Head of caudate nucleus (tissue), 42 donors: Measurements from ENCODE around the gene KDM4B.

Experiments
- DNase-seq, 42 donors: peaks; one replicate each; pipeline versions ENCODE4 v3.0.0 to v3.0.0-alpha.2; 2020 to 2021; ENCODE audit warnings: mixed read lengths in 7 of 42
- intact Hi-C: fragments of 100-400 bp; cut with DNase I; formaldehyde crosslinking; loops from one replicate; pipeline ENCODE4 v1.15.0; 2022

Gene KDM4B

DNA sequence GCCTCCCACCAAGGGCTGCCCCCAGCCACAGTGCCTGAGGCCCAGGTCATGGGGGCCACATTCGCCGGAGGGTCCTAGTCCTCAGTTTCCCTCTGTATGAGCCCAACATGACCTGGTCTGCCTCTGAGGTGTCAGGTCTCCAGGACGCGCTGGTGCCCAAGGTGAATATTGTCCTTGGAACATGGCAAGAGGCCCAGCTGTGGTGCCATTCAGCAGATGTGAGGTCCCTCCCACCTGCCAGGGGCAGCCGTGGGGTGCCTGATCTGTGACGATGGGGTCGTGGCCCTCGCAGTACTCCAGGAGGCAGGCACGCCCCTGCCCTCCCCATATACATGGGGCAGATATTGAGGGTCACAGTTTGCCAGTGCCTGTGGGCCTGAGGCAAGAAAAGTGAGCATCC, 151.9 kb downstream of the KDM4B start:
- intact Hi-C loops: no loop called here
- no peak for DNase-seq

DNA sequence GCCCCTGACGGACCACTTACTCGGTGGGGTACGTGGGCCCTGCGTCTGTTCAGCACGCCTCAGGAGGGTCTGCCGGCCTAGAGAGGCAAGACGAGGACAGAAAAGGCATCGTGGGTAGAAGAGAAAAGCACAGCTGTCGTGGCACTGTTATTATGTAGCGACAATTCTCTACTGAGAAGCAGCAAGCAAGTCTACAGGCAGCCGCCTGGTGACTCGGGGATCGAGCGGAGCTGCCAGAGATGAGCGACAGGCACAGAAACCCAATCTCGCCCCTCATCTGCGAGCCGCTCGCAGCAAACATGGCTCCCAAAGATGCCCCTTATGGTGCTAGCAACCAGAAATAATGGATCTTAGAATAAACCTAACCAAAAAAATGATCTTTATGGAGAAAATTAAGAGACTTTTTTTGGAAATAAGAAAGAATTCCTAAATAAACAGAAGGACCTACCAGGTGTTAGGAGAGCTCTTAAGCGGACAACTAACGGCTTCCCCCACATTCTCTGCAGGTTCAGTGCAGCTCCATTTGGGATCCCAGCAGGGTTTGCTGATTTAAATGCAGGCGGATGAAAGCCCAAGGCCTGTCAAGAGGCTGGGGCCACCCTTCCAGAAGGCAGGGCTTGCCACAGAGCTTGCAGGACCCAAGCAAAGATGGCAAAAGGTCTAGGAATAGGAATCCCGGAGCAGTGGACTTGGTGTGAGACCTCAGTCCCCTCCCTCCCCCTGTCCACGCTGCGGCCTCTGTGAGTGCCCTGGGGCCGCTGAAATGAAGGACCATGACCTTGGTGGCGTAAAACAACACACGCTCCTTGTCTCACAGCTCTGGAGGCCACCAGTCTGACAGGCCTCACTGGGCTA, 152.6 kb downstream of the KDM4B start:
- DNase-seq: peak in 23 of 42 donors; percentile 21 to 76 (median 42)
- intact Hi-C loops: no loop called here

DNA sequence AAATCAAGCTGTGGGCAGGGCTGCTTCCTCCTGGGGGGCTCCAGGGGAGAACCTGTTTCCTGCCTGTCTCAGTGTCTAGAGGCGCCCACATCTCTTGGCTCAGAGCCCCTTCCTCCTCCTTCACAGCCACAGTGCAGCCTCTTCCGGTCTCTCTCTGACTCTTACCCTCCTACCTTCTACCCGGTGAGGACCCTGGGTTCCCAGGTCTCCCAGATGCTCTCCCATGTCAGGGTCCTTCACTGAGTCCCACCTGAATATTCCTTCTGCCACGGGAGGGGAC, 153.1 kb downstream of the KDM4B start:
- DNase-seq: no peak
- intact Hi-C loops: no loop called here

DNA sequence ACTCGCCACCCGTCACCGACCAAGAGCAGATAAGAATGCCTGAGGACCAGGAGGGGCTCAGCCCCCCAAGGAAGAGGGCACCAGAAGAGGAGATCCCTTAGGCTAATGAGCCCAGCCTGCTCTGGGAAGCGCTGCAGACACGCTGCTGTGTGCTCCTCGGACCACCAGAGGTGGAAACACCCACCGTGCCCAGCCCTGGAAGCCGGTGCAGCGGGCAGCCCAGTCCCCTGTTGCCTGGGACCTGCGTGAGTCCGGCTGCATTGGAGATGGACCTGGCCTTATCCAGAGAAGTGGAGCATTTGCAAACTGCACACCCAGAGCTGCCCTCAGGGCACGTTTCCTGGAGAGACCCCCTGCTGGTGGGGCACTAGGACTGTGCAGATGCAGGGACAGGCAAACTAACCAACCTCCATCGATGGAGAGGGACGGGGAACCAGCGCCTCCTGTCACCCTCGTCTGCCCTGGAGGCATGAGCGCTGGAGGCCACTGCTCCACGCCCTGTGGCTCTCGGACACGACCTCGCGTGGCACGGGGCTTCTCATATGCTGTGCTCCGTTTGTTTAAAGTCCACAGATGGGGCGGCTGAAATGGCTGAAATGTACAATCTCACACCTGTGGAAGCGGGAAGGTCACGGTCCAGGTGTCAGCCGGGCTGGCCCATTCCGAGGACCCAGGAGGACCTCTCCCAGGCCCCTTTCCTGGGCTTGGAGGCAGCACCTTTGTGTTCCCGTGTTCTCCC, 153.9 kb downstream of the KDM4B start:
- intact Hi-C loops: no loop called here
- no peak for DNase-seq

DNA sequence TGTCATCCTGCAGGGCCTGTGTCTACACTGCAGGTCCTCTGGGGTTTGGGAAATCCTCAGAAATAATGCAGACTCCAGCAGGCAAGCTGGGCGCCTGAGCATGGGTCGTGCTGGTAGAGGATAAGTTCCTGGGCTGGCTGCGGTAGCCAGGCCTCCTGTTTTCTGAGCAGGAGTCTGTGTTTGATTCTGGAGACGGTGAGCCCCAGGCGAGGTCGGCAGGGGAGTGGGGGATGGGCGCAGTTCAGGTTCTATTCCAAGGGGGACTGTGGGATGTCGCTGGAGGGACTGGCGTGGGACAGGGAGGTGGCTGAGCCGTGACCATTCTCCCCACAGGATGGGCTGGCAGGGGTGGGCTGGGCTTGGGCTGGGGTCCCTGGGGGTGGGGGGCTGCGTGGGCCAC, 154.7 kb downstream of the KDM4B start:
- intact Hi-C loops: no loop called here
- no peak for DNase-seq

DNA sequence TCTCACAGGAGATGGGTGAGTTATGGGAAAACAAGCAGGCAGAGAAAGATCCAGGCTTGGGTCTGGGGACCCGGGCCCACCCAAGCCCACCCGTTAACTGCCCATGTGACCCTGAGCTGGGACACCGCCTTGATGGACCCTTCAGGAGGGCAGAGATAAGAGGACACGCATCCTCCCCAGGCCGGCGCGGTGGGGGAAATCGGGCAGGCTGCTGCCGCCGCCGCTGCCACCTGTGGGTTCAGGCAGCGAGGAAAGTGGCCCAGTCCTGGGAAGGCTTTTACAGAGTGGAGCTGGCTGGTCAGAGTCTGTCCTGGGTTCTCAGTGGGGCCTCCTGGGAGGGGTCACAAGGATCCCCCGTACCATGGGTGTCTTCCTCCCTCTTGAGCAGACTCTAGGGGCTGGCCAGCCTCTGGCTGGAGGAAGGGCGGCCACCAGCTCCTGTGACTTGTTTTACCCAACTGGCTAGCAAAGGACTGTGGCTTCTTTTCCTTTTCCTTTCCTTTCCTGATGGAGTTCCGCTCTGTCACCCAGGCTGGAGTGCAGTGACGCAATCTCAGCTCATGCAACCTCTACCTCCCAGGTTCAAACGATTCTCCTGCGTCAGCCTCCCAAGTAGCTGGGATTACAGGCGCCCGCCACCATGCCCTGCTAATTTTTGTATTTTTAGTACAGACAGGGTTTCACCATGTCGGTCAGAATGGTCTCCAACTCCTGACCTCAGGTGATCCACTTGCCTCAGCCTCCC, 155.4 kb downstream of the KDM4B start:
- intact Hi-C loops: no loop called here
- no peak for DNase-seq

DNA sequence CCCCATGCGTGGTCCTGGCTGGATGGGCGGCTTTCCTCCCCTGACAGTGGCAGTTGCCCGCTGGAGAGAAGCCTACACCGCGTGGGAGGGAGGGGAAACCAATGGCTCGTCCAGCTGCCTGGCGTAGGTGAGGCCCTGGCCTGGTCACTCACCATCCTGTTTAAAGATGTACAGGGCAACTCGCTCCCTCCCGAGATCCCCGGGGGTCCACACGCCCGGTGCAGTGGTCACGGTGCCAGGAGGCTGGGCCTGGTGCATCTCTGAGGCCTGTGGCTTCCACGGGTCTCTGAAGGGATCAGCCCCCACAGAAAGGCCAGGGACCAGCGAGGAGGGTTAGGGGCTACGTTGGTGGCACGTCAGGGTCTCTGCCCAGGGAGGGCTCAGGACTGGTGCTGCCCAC, 156.5 kb downstream of the KDM4B start:
- intact Hi-C loops: no loop called here

DNA sequence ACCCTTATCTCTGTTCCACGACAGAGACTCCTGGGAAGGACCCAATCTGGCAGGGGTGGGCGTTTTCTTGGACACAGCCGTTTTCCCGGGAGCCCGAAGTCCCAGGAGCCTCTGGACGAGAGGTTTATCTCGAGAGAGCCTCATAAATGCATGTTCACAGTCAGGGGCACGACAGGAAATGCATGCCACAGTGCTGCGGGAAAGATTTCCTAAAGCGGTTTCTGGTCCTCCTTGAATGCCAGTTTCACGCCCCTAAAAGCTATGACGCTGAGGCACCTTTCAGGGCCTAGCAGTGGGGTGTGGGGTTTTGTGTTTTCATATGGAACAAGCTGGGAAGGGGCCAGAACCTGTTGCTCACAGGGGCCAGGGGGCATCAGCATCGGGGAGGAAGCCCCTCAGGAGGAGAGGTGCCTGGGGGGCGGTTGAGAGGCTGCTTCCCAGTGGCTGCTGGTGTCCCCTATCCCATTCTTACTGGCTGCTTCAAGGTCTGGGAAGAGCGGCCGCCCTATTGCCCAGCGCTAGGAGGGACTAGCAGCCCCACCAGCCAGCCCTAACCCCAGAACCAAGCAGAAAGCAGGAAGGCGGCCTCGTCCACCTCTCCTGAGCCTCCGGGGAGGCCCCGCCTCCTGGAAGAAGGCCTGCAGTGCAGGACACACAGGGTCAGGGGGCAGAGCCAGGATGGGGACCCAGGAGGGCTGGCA, 157.0 kb downstream of the KDM4B start:
- no peak for DNase-seq
- intact Hi-C loops: no loop called here

More for the DNA sequence above, 156.5 kb downstream of the KDM4B start:
- no peak for DNase-seq

DNA sequence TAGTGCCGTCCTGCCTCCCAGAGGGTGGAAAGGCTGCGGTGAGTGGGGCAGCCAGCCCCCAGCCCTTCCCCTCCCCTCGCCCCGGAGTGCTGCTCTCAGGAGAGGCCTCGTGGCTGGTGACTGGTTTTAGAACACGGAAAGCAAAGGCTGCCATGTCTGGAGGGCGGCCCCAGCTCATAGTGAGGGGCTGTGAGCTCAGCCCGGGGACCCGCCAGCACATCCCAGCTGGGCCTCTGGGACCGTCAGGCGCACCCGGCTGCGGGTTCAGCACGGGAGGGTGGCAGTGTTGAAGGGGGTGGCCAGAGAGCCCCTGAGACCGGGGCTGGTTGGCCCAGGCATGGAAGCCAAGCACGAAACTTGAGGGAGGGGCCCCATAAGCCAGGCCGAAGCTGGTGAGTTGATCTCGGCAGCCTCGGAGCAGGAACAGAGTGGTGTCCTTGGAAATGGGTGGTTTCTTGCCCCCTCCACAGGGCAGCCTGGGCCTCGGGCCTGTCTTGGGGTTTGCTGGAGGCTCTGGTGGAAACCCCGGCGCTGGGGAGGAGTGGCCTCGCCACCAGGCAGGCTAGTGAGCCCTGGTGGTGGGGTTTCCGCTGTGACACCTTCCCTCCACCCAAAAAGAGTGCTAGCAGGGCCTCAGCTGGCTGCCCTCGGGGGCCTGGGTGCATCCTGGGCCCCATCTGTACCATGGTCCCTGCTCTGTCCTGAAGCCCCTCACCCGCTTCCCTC, 157.7 kb downstream of the KDM4B start:
- no peak for DNase-seq
- intact Hi-C loops: no loop called here

DNA sequence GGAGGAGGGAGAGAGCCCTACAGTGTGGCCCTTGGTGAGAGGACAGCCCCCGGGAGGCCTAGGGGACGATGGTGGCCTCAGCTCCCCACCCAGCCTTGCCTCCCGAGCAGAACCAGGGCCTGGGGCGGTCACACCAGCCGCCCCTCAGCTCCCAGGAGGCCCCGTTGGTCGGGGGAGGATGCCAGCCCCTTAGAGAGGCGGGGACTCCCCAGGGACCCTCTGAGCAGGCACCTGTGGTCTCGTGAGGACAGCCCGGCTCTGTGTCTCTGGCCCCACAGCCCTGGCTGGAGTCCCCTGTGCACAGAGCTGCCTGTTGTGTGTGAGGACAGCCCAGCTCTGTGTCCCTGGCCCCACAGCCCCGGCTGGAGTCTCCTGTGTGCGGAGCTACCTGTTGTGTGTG, 158.8 kb downstream of the KDM4B start:
- DNase-seq: no peak
- intact Hi-C loops: no loop called here

DNA sequence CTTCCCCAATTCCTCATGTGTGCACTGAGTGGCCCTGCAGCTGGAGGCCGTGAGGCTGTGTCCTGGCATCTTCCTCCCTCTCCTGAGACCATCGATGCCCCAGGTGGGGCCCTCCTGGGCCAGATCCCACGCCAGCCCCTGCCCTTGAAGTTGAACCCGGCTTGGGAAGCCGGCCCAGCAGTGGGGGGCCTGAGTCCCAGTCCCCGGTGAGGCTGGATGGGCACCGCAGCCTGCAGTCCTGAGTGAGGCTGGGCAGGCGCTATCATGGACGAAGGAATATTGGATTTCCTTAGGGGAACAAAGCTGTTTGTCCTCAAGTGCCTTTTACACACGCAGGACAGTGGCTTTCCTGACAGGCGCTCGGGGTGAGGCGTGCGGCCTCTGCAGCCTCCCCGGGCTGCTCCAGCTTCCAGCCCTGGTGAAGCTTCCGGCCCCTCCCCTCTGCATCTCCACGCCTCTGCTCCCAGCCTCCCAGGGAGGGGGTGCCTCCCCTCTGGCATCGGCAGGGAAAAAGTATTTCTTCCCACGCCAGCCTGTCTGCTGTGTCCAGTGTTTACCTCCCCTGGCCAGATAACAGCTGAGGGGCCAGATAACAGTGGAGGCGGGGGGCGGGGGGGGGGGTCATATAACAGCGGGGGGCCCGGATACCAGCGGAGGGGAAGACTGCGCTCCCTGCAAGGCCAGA, 159.5 kb downstream of the KDM4B start:
- intact Hi-C loops: no loop called here
- peak in 23 of 42 donors; percentile 16 to 61 (median 42) for DNase-seq

DNA sequence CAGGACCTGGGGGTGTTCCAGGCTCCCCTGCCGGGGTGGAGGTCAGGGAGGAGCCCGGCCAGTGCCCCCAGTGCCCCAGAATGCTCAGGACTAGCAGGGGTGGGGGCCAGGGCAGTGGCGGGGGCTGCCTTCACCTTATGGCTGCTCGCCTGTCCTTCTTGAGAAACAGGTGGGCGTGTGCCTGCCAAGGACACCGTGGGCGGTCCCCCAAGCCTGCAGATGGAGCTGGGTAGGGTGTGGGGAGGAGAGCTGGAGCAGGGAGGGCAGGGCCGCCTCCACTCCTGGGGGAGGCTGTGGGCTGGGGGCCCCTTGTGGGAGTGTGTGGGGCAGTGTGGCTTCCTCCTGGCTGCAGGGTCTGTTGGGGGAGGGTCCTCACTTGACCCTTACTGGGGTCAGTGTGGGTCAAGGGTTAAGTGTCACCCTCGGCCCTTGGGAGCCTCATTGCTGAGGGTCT, 160.1 kb downstream of the KDM4B start:
- intact Hi-C loops: no loop called here
- no peak for DNase-seq

DNA sequence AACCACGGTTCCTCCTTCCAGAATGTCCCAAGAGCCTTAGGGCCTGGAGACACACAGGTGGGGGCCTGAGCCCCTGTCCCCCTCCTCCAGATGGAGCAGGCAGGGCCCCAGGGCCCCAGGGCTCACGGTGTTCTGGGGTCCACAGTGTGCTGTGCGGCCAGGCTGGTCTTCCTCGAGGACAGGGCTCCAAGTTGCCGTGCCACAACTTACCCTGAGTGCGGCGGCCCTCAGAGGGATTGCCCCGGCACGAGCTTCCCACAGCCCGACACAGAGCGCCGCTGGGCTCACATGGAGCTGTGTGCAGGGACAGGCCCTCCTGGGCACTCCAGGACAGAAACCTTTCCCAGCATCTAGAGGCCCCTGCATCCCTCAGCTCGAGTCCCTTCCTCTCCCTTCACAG, 160.8 kb downstream of the KDM4B start:
- intact Hi-C loops: no loop called here
- no peak for DNase-seq

DNA sequence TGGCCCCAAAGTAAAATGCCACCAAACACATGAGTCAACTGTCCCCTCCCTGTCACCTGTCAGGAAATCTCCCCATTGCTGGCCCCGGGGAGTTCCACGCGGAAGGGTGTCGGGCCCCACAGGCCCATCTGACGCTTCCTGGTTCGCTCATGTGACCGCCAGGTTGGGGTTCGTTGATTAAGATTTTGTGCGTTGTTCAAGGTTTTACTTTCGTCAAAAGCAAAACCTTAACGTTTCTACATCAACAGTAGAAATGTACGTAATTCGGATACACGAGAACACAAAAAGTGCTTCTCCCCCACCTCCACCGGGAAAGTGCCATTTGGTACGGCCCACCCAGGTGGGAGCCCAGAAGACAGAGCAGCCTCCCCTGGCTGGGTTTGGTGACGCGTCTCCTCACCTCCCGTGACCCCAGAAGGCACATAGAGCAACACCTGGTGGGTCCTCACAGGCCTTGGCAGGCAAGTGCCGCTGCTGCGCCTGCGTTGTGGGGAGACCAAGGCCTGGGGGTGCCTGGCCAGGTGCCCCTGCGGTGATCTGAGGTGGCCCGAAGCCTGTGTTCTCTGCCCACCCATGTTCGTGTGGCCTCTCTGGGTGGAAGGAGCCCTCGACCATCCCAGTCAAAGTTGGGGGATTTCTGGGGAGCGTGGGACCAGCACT, 161.6 kb downstream of the KDM4B start:
- intact Hi-C loops: no loop called here
- no peak for DNase-seq

DNA sequence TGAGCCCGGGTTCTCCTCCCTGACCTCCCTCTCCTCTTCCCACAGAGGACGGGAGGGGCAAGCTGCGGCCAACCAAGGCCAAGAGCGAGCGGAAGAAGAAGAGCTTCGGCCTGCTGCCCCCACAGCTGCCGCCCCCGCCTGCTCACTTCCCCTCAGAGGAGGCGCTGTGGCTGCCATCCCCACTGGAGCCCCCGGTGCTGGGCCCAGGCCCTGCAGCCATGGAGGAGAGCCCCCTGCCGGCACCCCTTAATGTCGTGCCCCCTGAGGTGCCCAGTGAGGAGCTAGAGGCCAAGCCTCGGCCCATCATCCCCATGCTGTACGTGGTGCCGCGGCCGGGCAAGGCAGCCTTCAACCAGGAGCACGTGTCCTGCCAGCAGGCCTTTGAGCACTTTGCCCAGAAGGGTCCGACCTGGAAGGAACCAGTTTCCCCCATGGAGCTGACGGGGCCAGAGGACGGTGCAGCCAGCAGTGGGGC, 162.2 kb downstream of the KDM4B start:
- intact Hi-C loops: no loop called here
- DNase-seq: peak in 1 of 42 donors; percentile 40

DNA sequence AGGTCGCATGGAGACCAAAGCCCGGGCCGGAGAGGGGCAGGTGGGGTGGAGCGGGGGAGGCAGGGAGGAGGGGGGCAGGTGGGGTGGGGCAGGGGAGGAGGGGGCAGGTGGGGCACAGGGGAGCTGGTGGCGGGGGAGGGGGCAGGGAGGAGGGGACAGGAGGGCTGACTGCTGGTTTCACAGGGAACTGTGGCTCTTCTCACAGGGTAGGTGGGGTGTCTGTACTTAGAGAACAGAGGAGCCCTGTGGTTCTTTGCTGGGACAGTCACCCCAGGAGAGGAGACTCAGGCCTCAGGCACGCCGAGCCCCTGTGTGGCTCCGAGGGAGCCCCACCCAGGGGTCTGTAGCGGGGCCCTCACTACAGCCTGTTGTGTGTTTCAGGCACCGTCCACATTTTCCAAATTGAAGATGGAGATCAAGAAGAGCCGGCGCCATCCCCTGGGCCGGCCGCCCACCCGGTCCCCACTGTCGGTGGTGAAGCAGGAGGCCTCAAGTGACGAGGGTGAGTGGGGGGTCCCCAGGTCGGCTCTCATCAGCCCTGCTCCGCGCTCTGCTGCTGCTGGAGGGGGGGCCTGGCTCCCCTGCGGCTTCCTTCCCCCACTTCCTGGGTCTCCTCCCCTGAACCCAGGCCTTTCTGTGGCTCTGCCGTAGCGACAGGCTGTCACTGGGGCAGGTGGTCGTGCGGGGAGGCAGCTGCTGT, 162.7 kb downstream of the KDM4B start:
- DNase-seq: no peak
- intact Hi-C loops: no loop called here

DNA sequence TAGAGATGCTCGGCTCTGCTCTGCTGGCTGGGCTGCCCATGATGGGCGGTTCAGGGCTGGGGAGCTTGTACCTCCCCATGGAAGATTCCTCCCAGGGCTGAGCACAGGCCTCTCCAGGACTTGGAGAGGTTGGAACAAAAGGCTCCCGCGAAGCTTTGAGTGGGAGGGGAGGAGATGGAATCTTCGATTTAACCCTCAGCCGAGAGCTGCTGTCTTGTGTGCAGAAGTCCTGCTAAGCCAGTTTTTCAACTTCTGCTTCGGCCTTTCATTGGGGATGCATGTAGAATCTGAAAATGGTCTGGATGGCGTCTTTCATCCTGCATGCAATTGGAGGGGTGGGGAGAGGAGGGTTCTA, 163.3 kb downstream of the KDM4B start:
- intact Hi-C loops: no loop called here
- DNase-seq: peak in 13 of 42 donors; percentile 19 to 64 (median 41)
